Measurements from ENCODE around the gene ZBTB8OS. TPM values are rescaled to one million over a fixed set of nuclear protein-coding genes. Genes with fewer than 3 reads are reported as not detected.
"Not testable (repeated sequence)": the region's sequence is repeated elsewhere in the genome, so short reads cannot be mapped to it uniquely, and the experiment has no call there.

Gene ZBTB8OS
- 10 to 100 TPM; 51.6 to 58.3 TPM for total RNA-seq

DNA sequence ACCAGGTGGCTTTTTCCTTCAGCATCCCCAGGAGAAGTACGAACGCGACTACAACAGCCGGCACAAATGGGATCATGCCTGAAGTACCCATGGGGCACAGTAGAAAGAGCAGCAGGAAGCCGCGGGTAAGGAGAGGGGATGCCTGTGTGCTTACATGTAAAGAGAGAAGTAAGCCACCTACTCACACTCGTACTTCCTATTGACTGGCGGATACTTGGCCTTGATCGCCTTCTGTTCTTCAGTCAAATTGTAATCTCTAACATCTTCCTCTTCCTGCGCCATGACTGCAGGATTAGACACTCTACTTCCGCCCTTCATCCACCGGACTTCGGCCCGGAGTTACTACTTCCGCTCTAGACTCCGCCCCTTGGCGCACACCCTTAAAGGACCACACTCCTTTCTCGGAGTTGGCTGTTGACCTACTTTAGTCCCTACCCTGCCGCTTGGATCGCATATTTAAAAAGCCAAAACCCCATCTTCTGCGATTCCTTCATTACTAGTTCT is at the start of gene ZBTB8OS:
TSS of gene ZBTB8OS (minus strand) at position 303 of the 504 bp plus-strand sequence. CDS start at position 282, 21 bp downstream.
- Mint-ChIP-seq H3K9me3 (no peaks in the 10 kb centered on the region), H3K4me1 (ENCODE audit: low read depth in 2 of 2) (peaks cover 29 to 42% of the 10 kb centered on the region in 2 donors), H3K27ac (peak within 1 kb of the TSS; percentile 97 to 100), H3K27me3 (no peaks in the 10 kb centered on the region), H3K36me3 (peaks cover 13% of the 10 kb centered on the region), H3K4me3 (peak within 1 kb of the TSS; percentile 99)
- ATAC-seq (peak; percentile 85 to 88), DNase-seq (ENCODE audit: low spot score) (peak; percentile 95)

DNA sequence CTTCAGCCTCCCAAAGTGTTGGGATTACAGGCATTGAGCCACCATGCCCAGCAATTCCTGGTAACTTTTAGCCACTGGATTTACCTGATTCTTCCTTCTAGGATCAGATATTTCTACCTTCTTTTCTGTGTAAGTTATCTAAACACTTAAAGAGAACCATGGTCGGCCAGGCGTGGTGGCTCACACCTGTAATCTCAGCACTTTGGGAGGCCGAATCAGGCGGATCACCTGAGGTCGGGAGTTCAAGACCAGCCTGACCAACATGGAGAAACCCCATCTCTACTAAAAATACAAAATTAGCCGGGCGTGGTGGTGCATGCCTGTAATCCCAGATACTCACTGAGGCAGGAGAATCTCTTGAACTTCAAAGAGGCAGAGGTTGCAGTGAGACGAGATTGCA is 46.6 kb upstream of the ZBTB8OS start:
- not testable (repeated sequence) for ATAC-seq; H3K27ac Mint-ChIP-seq; DNase-seq (ENCODE audit: low spot score); H3K36me3 Mint-ChIP-seq; H3K4me3 Mint-ChIP-seq; H3K4me1 Mint-ChIP-seq (ENCODE audit: low read depth in 2 of 2); H3K9me3 Mint-ChIP-seq
- H3K27me3 Mint-ChIP-seq = peaks cover 7 to 10% of the 10 kb centered on the region in 2 donors

DNA sequence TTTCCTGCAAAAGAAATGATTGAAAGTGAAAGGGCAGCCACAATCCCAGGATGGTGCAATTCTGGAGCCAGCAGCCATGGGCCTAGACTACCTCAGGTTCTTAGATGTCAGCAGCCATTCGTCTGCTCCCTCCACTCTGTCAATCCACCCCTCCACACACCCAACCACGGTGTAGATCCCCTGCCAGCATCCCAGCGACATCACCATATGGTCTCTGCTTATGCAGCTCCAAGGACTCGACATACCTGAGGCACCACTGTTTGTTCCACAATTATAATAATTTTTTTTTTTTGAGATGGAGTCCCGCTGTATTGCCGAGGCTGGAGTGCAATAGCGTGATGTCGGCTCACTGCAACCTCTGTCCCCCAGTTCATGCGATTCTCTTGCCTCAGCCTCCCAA is 45.7 kb upstream of the ZBTB8OS start:
- H3K9me3 Mint-ChIP-seq = no peaks in the 10 kb centered on the region
- no peak overlapping the region for H3K4me3 Mint-ChIP-seq
- DNase-seq (ENCODE audit: low spot score) (no peak), ATAC-seq (no peak)
- peaks cover 3 to 4% of the 10 kb centered on the region in 2 donors for H3K27me3 Mint-ChIP-seq
- H3K36me3 Mint-ChIP-seq = no peaks in the 10 kb centered on the region
- H3K4me1 Mint-ChIP-seq (ENCODE audit: low read depth in 2 of 2) = peaks cover 0 to 6% of the 10 kb centered on the region in 2 donors
- no peak overlapping the region for H3K27ac Mint-ChIP-seq

DNA sequence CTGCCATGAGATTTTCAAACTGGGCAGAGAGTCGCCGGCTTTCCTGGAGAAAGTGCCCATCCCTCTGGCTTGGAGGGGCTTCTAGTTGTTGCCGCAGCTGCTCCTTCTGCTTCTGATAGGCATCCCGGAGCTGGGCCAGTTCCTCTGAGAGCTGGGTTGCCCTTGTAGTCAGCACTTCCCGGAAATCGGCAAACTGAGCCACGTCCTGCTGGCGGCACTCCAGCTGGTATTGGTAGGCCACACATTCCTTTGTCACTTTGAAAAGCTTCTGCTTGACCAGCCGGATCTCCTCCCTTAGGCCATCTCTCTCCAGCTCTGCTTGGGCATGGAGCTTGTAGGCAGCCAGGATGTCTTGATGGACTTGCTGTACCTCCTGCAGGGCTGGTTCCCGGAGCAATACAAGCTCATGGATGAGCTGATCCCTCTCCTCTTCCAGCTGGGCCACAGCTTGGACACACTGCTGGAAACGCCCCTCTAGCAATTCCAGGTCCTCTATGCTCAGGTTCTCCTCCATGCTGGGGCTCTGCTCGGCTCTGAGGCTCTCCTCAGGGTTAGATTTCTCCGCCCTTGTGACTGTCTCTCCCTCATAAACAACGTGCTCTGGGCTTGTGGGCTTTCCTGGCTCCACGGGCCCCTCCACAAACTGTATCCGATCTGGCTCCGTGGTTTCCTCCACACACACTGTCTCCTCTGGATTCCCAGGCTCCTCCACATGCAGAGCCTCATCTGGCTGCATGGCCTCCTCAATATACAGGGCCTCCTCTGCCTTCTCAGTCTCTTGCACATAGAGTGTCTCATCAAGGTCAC is 45.0 kb upstream of the ZBTB8OS start:
- Mint-ChIP-seq H3K9me3 (no peaks in the 10 kb centered on the region), H3K27me3 (peaks cover 0 to 3% of the 10 kb centered on the region in 2 donors), H3K4me1 (ENCODE audit: low read depth in 2 of 2) (peaks cover 0 to 6% of the 10 kb centered on the region in 2 donors), H3K4me3 (no peak overlapping the region), H3K27ac (no peak overlapping the region), H3K36me3 (no peaks in the 10 kb centered on the region)
- peak in 1 of 2 donors; percentile 31 for ATAC-seq
- no peak for DNase-seq (ENCODE audit: low spot score)

DNA sequence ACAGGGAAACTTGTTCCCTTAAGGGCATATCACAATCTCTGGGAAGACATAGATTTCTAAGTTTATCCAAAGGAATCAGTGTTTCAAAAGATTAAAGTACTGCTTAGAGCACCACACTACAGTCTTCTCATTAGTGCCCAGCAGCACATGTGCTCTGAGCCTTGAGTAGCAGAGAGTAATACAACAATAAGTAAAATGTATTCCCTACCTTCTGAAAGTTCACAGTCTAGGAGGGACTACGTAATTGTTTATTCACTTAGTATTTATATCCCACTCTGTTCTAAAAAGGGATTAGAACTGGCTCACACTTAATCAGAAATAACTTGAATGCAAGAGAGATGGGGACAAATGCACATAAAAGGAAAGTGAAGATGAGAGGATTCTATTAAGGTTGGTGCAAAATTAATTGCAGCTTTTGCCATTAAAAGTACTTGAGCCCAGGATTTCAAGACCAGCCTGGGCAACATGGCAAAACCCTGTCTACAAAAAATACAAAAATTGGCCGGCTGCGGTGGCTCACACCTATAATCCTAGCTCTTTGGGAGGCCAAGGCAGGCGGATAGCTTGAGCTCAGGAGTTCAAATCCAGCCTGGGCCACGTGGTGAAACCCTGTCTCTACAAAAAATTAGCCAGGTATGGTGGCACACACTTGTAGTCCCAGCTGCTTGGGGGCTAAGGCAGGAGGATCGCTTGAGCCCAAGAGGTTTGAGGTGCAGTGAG is 43.3 kb upstream of the ZBTB8OS start:
- ATAC-seq (no peak), DNase-seq (ENCODE audit: low spot score) (no peak)
- H3K36me3 Mint-ChIP-seq = no peaks in the 10 kb centered on the region
- H3K9me3 Mint-ChIP-seq = no peaks in the 10 kb centered on the region
- peaks cover 0 to 6% of the 10 kb centered on the region in 2 donors for H3K4me1 Mint-ChIP-seq (ENCODE audit: low read depth in 2 of 2)
- H3K4me3 Mint-ChIP-seq = no peak overlapping the region
- H3K27ac Mint-ChIP-seq = no peak overlapping the region
- no peaks in the 10 kb centered on the region for H3K27me3 Mint-ChIP-seq

DNA sequence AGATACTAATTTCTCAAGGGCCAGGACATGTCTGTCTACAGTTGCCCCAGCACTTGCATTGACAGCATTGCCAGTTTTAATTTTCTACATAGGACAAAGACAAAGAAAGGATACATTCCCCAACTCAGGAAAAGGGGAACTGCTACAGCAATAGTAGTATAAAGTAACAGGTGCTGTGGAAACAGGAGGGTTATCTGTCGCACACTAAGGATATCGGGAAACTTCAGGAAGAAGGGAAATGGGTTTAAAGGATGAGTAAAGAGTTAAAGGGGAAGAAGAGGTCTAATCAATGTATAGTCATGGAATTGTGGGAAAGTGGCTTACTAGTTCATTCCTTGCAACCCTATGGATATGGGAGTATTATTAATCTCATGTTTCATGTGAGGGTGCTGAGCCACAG is 36.0 kb upstream of the ZBTB8OS start:
- Mint-ChIP-seq H3K4me3 (no peak overlapping the region), H3K9me3 (no peaks in the 10 kb centered on the region), H3K27me3 (no peaks in the 10 kb centered on the region), H3K27ac (peak overlapping the region in 1 of 2 donors; percentile 15), H3K36me3 (peaks cover 16% of the 10 kb centered on the region), H3K4me1 (ENCODE audit: low read depth in 2 of 2) (peaks cover 0 to 7% of the 10 kb centered on the region in 2 donors)
- DNase-seq (ENCODE audit: low spot score) (no peak), ATAC-seq (no peak)

DNA sequence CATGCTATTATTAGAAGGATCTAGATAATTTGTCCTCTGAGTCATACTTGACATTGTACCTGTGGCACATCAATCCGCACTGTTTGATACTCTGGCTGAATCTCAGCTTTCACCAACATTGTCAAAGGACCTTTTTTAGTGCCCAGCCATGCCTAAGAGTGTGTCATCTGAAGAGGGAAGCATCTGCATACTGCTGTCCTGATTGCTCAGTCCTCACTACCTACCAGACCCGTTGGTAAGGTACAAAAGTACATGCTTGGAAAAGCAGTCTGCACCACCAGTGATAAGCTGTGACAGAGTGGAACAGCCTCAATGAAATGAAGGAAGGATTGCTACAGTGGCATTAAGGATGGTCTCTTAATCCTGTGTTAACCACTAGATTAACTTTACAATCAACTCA is 35.1 kb upstream of the ZBTB8OS start:
- ATAC-seq (no peak), DNase-seq (ENCODE audit: low spot score) (no peak)
- Mint-ChIP-seq H3K27me3 (no peaks in the 10 kb centered on the region), H3K36me3 (peaks cover 24% of the 10 kb centered on the region), H3K9me3 (no peaks in the 10 kb centered on the region), H3K4me1 (ENCODE audit: low read depth in 2 of 2) (peaks cover 0 to 7% of the 10 kb centered on the region in 2 donors), H3K27ac (no peak overlapping the region), H3K4me3 (no peak overlapping the region)

DNA sequence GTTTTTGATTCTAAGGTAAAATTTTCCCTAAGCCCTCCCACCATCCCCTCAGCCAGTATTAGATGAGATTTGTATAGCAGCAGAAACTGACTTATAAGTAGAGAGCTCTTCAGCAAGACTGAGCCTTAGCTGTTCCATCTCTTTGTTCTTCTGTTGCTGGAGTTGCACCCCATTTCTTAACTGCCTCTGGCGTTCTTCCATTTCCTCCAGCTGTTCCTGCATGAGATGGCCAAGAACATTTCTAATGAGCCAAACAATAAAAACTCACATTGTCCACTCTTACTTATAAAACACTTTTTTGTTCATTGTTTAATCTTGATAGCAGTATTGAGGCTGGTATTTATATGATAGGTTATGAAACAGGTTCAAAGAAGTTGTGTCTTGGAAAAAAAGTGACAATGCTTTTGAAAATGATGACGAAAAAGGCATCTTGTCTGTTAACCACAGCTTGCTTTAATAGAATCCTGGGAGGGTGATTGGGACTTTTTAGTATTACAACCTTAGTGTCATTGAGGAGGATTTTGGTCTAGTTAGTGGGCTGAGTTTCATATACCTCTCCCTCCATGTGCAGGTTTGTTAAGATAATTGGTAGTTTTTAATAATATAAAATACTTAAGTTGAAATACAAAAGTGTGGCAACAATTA is 33.9 kb upstream of the ZBTB8OS start:
- no peaks in the 10 kb centered on the region for H3K27me3 Mint-ChIP-seq
- peaks cover 0 to 7% of the 10 kb centered on the region in 2 donors for H3K4me1 Mint-ChIP-seq (ENCODE audit: low read depth in 2 of 2)
- H3K9me3 Mint-ChIP-seq = no peaks in the 10 kb centered on the region
- no peak overlapping the region for H3K4me3 Mint-ChIP-seq
- peaks cover 31% of the 10 kb centered on the region for H3K36me3 Mint-ChIP-seq
- DNase-seq (ENCODE audit: low spot score) (no peak), ATAC-seq (no peak)
- peak overlapping the region in 1 of 2 donors; percentile 56 for H3K27ac Mint-ChIP-seq

DNA sequence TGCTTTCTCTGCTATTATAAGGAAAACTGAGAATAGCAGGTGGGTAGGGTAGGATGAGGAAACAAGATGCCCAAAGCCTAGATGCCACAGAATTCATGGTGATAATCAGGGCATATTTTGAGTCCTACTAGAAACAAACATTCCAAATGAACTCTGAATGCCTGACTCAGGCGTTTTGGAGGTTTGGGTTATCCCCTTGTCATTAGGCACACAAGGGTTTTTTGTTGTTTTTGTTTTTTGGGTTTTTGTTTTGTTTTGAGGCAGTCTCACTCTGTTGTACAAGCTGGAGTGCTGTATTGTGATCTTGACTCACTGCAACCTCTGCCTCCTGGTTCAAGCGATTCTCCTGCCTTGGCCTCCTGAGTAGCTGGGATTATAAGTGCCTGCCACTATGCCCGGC is 33.0 kb upstream of the ZBTB8OS start:
- H3K9me3 Mint-ChIP-seq = no peaks in the 10 kb centered on the region
- H3K27ac Mint-ChIP-seq = peak overlapping the region in 1 of 2 donors; percentile 56
- ATAC-seq (no peak), DNase-seq (ENCODE audit: low spot score) (no peak)
- H3K4me1 Mint-ChIP-seq (ENCODE audit: low read depth in 2 of 2) = peaks cover 0 to 7% of the 10 kb centered on the region in 2 donors
- H3K27me3 Mint-ChIP-seq = no peaks in the 10 kb centered on the region
- H3K4me3 Mint-ChIP-seq = no peak overlapping the region
- peaks cover 31% of the 10 kb centered on the region for H3K36me3 Mint-ChIP-seq

DNA sequence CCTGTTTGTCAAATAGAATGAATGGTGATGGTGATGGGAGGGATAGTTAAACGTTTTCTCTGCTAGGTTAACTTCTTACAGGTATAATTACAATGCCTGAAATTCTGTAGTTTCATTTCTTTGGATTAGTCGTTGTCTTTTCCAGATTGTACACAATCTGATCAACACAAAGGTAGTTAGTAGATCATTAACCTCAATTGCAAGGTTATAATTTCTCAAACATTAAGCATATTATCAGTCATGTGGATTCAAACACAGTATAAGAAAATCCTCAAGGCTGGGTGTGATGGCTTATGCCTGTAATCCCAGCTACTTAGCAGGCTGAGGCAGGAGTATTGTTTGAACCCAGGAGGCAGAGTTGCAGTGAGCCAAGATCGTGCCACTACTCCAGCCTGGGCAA is 31.6 kb upstream of the ZBTB8OS start:
- Mint-ChIP-seq H3K4me1 (ENCODE audit: low read depth in 2 of 2) (peaks cover 0 to 9% of the 10 kb centered on the region in 2 donors), H3K27ac (no peak overlapping the region), H3K36me3 (peaks cover 36% of the 10 kb centered on the region), H3K4me3 (no peak overlapping the region), H3K9me3 (no peaks in the 10 kb centered on the region), H3K27me3 (no peaks in the 10 kb centered on the region)
- no peak for DNase-seq (ENCODE audit: low spot score)
- ATAC-seq = no peak

DNA sequence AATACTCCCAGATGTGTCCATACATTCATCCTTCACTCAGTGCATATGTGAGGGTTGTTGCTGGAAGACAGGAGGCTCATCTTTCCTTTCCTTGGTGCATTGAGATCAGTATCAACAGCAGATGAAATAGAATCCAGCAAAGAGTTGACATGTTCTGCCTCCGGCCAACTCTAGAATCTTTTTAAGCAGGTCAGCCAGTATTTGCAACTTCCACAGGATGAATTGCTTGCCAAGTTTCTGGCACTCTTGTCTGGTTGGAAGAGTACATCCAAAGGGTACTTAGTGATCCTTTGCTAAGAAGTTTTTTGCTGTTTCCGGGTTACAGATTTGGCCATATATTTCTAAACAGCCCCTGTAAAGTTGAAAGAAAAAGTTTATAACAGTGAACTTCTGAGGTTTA is 31.2 kb upstream of the ZBTB8OS start:
- Mint-ChIP-seq H3K4me1 (ENCODE audit: low read depth in 2 of 2) (peaks cover 0 to 9% of the 10 kb centered on the region in 2 donors), H3K9me3 (no peaks in the 10 kb centered on the region), H3K36me3 (peaks cover 35% of the 10 kb centered on the region), H3K27ac (no peak overlapping the region), H3K4me3 (no peak overlapping the region), H3K27me3 (no peaks in the 10 kb centered on the region)
- DNase-seq (ENCODE audit: low spot score) = no peak
- no peak for ATAC-seq

DNA sequence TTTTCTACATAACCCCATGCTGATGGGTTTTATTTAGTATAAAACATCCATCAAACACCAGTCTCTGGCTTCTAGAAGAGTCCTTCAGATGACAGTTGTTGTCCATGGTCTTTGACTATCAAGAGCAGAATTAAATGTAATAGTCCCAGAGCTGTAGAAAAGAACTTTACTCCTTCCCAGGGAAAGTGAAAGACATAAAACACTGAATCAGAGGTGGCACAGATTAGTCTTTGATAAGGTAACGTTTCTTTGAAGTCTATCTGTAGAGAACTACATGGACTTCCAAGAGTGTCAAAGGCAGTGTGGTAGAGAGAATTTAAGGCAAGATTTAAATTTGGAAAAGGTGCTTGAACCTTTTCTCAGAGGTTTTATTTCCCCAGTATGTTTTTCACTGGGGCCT is 30.3 kb upstream of the ZBTB8OS start:
- Mint-ChIP-seq H3K36me3 (peaks cover 27% of the 10 kb centered on the region), H3K27ac (no peak overlapping the region), H3K4me1 (ENCODE audit: low read depth in 2 of 2) (peaks cover 0 to 9% of the 10 kb centered on the region in 2 donors), H3K27me3 (no peaks in the 10 kb centered on the region), H3K4me3 (no peak overlapping the region), H3K9me3 (no peaks in the 10 kb centered on the region)
- DNase-seq (ENCODE audit: low spot score) = no peak
- ATAC-seq = no peak

DNA sequence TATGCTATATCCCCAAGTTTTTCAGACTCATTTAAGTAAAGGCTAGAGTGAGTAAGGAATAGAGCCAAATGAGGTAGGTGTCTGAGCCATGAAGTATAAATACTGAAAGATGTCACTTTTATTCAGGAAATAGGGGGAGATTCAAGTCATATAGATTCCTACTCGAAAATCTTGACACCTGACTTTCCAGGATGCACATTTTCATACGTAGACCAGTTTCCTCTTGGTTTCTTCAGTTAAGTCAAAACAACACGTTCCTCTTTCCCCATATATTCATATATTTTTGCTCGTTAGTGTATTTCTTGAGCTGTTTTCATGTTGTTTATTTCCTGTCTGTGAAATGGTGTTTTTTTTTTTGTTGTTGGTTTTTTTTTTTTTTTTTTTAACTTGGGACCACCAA is 29.6 kb upstream of the ZBTB8OS start:
- H3K36me3 Mint-ChIP-seq = peaks cover 27% of the 10 kb centered on the region
- H3K9me3 Mint-ChIP-seq; H3K27ac Mint-ChIP-seq; H3K27me3 Mint-ChIP-seq; ATAC-seq; DNase-seq (ENCODE audit: low spot score); H3K4me3 Mint-ChIP-seq; H3K4me1 Mint-ChIP-seq (ENCODE audit: low read depth in 2 of 2): not testable (repeated sequence)
